OCI-LY3 (cell line): ENCODE results near the gene PPP3CA.

Experiments
- H2AFZ ChIP-seq: fragments of 200-600, 300-600 bp; shearing (Covaris generic); 2 replicates; pipeline ENCODE4 v1.6.0; 2014; ENCODE audit warnings: antibody characterized with exemption, low read depth, low read length
- H3K27ac ChIP-seq: fragments of 200-600, 300-600 bp; sonication (generic); 2 replicates; pipeline ENCODE4 v1.5.1; 2014; ENCODE audit warnings: mild to moderate bottlenecking, low read length, moderate library complexity, mixed read lengths
- H3K27me3 ChIP-seq: fragments of 200-600, 300-600 bp; sonication (generic); 2 replicates; pipeline ENCODE4 v1.6.1; 2014; ENCODE audit warnings: low read depth, low read length, mixed read lengths
- H3K36me3 ChIP-seq: fragments of 200-600, 300-600 bp; sonication (generic); replicated peaks from 2 replicates; pipeline ENCODE3; 2014; ENCODE audit warnings: low read depth, low read length, mixed read lengths
- H3K4me1 ChIP-seq: fragments of 300-600, 200-600 bp; sonication (generic); 2 replicates; pipeline ENCODE4 v1.6.1; 2014; ENCODE audit warnings: low read length, mixed read lengths
- H3K4me2 ChIP-seq: fragments of 200-600, 300-600 bp; sonication (generic); 2 replicates; pipeline ENCODE4 v1.6.1; 2014; ENCODE audit warnings: low read length, mixed read lengths
- H3K4me3 ChIP-seq: fragments of 300-600, 200-600 bp; sonication (generic); 2 replicates; pipeline ENCODE4 v1.5.1; 2014; ENCODE audit warnings: antibody characterized with exemption, mild to moderate bottlenecking, low read length, moderate library complexity
- H3K79me2 ChIP-seq: fragments of 300-600, 200-600 bp; shearing (Covaris generic); 2 replicates; pipeline ENCODE4 v1.6.1; 2014; ENCODE audit warnings: mild to moderate bottlenecking, low read length, mixed read lengths
- H3K9ac ChIP-seq: fragments of 300-600, 200-600 bp; shearing (Covaris generic); 2 replicates; pipeline ENCODE4 v1.6.0; 2014; ENCODE audit warnings: mild to moderate bottlenecking, low read length, moderate library complexity
- H3K9me3 ChIP-seq: fragments of 200-600, 300-600 bp; shearing (Covaris generic); 2 replicates; pipeline ENCODE4 v1.6.1; 2014; ENCODE audit warnings: low read length, mixed read lengths; ENCODE audit not compliant: insufficient read depth
- H4K20me1 ChIP-seq: fragments of 200-600, 300-600 bp; sonication (generic); 2 replicates; pipeline ENCODE4 v1.6.1; 2016; ENCODE audit warnings: low read length, mixed read lengths; ENCODE audit not compliant: insufficient read depth
- CTCF ChIP-seq: fragments of 200-600, 300-600 bp; sonication (generic); IDR thresholded peaks from 2 replicates; pipeline ENCODE4 v1.5.1; 2014; ENCODE audit warnings: antibody characterized with exemption, low read length, low read depth
- EZH2phosphoT487 ChIP-seq: fragments of 200-600 bp; shearing (Covaris generic); IDR thresholded peaks from 2 replicates; pipeline ENCODE4 v1.6.1; 2018; ENCODE audit warnings: antibody characterized with exemption, mixed run types, low read depth

The PPP3CA gene

GRCh38 chr4:101295691-101296090, 51.6 kb downstream of the PPP3CA start:
- TF ChIP-seq EZH2phosphoT487 (no peak), CTCF (no peak)
- H3K79me2 ChIP-seq = peaks cover 17% of the 10 kb centered on the region

GRCh38 chr4:101294597-101294996, 52.7 kb downstream of the PPP3CA start:
- Histone ChIP-seq H3K4me2 (no peak overlapping the region), H3K27ac (no peak overlapping the region), H3K36me3 (no peaks in the 10 kb centered on the region), H3K27me3 (no peaks in the 10 kb centered on the region), H3K4me3 (no peak overlapping the region), H3K9me3 (no peaks in the 10 kb centered on the region), H3K9ac (no peak overlapping the region), H3K79me2 (peaks cover 16% of the 10 kb centered on the region), H3K4me1 (no peaks in the 10 kb centered on the region), H2AFZ (no peak overlapping the region), H4K20me1 (peaks cover 14% of the 10 kb centered on the region; the same call in 1 of the 2 replicates)
- TF ChIP-seq EZH2phosphoT487 (no peak), CTCF (no peak)

More at GRCh38 chr4:101295691-101296090, 51.6 kb downstream of the PPP3CA start:
- Histone ChIP-seq H3K27ac (no peak overlapping the region), H3K4me1 (no peaks in the 10 kb centered on the region), H3K4me2 (no peak overlapping the region), H3K9me3 (no peaks in the 10 kb centered on the region), H2AFZ (no peak overlapping the region), H4K20me1 (peaks cover 8% of the 10 kb centered on the region; the same call in 1 of the 2 replicates), H3K9ac (no peak overlapping the region), H3K27me3 (no peaks in the 10 kb centered on the region), H3K4me3 (no peak overlapping the region), H3K36me3 (no peaks in the 10 kb centered on the region)

GRCh38 chr4:101292901-101293300, 54.4 kb downstream of the PPP3CA start:
- Histone ChIP-seq H2AFZ (no peak overlapping the region), H3K27me3 (no peaks in the 10 kb centered on the region), H3K79me2 (peaks cover 17% of the 10 kb centered on the region), H3K4me2 (no peak overlapping the region), H3K4me1 (peaks cover 9% of the 10 kb centered on the region), H4K20me1 (peaks cover 16% of the 10 kb centered on the region; the same call in 1 of the 2 replicates), H3K9me3 (no peaks in the 10 kb centered on the region), H3K4me3 (no peak overlapping the region), H3K27ac (no peak overlapping the region), H3K36me3 (no peaks in the 10 kb centered on the region), H3K9ac (no peak overlapping the region)
- TF ChIP-seq EZH2phosphoT487 (no peak), CTCF (no peak)

- Histone ChIP-seq H3K27ac (no peak overlapping the region), H4K20me1 (peaks cover 18% of the 10 kb centered on the region; the same call in 1 of the 2 replicates), H3K36me3 (no peaks in the 10 kb centered on the region), H3K4me2 (no peak overlapping the region), H3K4me1 (peaks cover 13% of the 10 kb centered on the region), H3K9ac (no peak overlapping the region), H3K27me3 (no peaks in the 10 kb centered on the region), H3K9me3 (no peaks in the 10 kb centered on the region), H3K79me2 (peaks cover 16% of the 10 kb centered on the region), H3K4me3 (no peak overlapping the region), H2AFZ (no peak overlapping the region)
- TF ChIP-seq EZH2phosphoT487 (no peak), CTCF (no peak)
Observed at GRCh38 chr4:101292214-101292613, 55.1 kb downstream of the PPP3CA start.
